Endothelial cell (in vitro differentiated cells): ENCODE results near the gene COPS4. TPM values are rescaled to one million over a fixed set of nuclear protein-coding genes. Genes with fewer than 3 reads are reported as not detected.
"Not testable (repeated sequence)": the region's sequence is repeated elsewhere in the genome, so short reads cannot be mapped to it uniquely, and the experiment has no call there.

ENCODE experiments used
- DNase-seq: peaks from one replicate; pipeline ENCODE4 v3.0.0; 2021; ENCODE audit warnings: low spot score
- H3K27ac Mint-ChIP-seq: one replicate; pipeline ENCODE4 v1.8.0; 2021; ENCODE audit warnings: mixed read lengths, inconsistent platforms; ENCODE audit not compliant: unreplicated experiment
- H3K27me3 Mint-ChIP-seq: one replicate; pipeline ENCODE4 v1.8.0; 2021; ENCODE audit warnings: mild to moderate bottlenecking, moderate library complexity, mixed read lengths, inconsistent platforms; ENCODE audit not compliant: unreplicated experiment
- H3K36me3 Mint-ChIP-seq: one replicate; pipeline ENCODE4 v1.8.0; 2021; ENCODE audit warnings: mild to moderate bottlenecking, low read depth, mixed read lengths, inconsistent platforms; ENCODE audit not compliant: unreplicated experiment
- H3K4me1 Mint-ChIP-seq: one replicate; pipeline ENCODE4 v1.8.0; 2021; ENCODE audit warnings: mild to moderate bottlenecking, mixed read lengths, inconsistent platforms; ENCODE audit not compliant: unreplicated experiment
- H3K4me3 Mint-ChIP-seq: one replicate; pipeline ENCODE4 v1.8.0; 2021; ENCODE audit warnings: mild to moderate bottlenecking, mixed read lengths, inconsistent platforms; ENCODE audit not compliant: unreplicated experiment
- H3K9me3 Mint-ChIP-seq: one replicate; pipeline ENCODE4 v1.8.0; 2021; ENCODE audit warnings: mixed read lengths, inconsistent platforms; ENCODE audit not compliant: unreplicated experiment
- total RNA-seq: library from RNA; stranded (reverse); fragmentation: NEBNext Ultra II Directional; extraction: Animal tissue kit (Norgen Biotek cat#: 25700); gene quantifications from one replicate; pipeline ENCODE4 v1.2.1, GENCODE V29; 2021; ENCODE audit not compliant: unreplicated experiment
- TF ChIP-seq, protein P1 (sequence below): fragments of 200-600 bp; sonication (generic); IDR thresholded peaks from one replicate; pipeline ENCODE4 v1.5.0; 2021; ENCODE audit warnings: antibody characterized with exemption; ENCODE audit not compliant: unreplicated experiment

COPS4 gene
- total RNA-seq, 1 donor from 2014 or later, result 32.2 TPM

DNA sequence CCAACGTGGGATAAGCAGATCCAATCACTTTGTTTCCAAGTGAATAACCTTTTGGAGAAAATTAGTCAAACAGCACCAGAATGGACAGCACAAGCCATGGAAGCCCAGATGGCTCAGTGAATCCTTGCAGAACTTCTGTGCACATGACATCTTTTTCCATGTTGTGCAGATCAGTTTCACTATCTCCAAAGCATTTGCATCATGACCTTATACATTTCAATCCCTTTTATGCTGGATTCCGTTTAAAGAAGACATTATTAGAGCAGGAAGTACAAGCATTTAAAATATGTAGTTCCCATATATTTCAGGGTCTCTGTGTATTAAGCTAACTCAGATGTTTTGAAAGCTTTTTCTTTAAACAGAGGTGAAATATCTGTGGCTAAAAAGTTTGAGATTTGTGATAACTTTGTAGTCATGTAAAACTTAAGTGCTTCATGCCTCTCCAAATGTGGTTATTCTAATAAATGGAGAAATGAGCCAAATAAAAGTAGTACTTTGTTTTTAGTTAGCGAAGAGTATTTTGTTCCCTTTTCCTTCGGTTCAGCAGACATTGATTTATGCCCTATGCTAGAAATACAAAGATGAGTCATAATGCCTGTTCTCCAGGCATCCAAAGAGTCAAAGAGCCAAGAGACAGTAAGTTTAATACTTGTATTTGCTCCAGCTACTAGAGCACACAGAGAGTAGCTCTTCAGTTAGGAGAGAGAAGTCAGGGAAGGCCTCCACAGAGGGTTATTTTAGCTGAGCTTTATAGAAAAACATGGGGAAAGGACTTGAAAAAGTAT is 40.5 kb downstream of the COPS4 start:
- Mint-ChIP-seq H3K4me1 (no peaks in the 10 kb centered on the region), H3K27ac (no peak overlapping the region), H3K9me3 (no peaks in the 10 kb centered on the region), H3K27me3 (peaks cover 3% of the 10 kb centered on the region), H3K4me3 (no peak overlapping the region), H3K36me3 (peaks cover 8% of the 10 kb centered on the region)
- DNase-seq, result no peak
- TF ChIP-seq, protein P1, sequence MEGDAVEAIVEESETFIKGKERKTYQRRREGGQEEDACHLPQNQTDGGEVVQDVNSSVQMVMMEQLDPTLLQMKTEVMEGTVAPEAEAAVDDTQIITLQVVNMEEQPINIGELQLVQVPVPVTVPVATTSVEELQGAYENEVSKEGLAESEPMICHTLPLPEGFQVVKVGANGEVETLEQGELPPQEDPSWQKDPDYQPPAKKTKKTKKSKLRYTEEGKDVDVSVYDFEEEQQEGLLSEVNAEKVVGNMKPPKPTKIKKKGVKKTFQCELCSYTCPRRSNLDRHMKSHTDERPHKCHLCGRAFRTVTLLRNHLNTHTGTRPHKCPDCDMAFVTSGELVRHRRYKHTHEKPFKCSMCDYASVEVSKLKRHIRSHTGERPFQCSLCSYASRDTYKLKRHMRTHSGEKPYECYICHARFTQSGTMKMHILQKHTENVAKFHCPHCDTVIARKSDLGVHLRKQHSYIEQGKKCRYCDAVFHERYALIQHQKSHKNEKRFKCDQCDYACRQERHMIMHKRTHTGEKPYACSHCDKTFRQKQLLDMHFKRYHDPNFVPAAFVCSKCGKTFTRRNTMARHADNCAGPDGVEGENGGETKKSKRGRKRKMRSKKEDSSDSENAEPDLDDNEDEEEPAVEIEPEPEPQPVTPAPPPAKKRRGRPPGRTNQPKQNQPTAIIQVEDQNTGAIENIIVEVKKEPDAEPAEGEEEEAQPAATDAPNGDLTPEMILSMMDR, result no peak

DNA sequence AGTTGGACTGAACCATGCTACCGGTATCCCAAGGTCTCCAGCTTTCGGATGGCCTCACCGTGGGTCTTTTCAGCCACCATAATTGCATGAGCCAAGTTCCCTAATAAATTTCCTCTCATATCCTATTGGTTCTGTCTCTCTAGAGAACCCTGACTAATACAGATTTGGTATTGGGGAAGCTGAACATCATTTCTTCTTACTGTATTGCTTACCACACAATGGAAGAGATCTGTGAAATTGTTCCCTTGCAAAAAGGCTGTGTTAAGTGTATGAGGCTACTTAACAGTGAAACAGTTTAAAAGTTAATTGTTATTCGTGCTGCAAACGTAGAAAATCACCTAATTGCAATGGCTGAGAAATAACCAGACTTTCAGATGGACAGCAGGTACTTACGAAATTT is 45.6 kb downstream of the COPS4 start:
- no peak for DNase-seq
- TF ChIP-seq, protein P1, result no peak
- no peak overlapping the region for H3K4me3 Mint-ChIP-seq
- H3K27me3 Mint-ChIP-seq, result peaks cover 1% of the 10 kb centered on the region
- no peak overlapping the region for H3K27ac Mint-ChIP-seq
- no peaks in the 10 kb centered on the region for H3K9me3 Mint-ChIP-seq
- no peaks in the 10 kb centered on the region for H3K4me1 Mint-ChIP-seq
- H3K36me3 Mint-ChIP-seq, result peaks cover 8% of the 10 kb centered on the region

DNA sequence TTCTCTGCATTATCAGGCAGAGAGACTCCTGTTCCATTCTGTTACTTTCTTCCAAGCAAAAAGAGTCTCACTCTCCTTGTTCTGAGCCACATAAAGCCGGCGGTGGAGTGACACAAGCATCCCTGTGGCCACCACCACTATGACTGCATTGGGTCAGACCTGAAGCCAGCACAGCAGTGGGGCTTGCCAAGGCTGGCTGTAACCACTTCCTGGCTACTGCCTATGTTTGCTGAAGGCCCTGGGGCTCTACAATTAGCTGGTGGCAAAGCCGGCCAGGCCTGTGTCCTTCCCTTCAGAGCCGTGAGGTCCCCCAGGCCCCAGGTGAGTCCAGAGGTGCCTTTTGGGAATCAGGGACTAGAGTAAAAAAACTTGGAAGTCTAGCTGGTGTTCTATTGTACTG is 47.8 kb downstream of the COPS4 start:
- peaks cover 1% of the 10 kb centered on the region for H3K27me3 Mint-ChIP-seq
- DNase-seq, result no peak
- H3K4me1 Mint-ChIP-seq, result no peaks in the 10 kb centered on the region
- H3K36me3 Mint-ChIP-seq, result no peaks in the 10 kb centered on the region
- TF ChIP-seq, protein P1, result no peak
- no peak overlapping the region for H3K4me3 Mint-ChIP-seq
- H3K9me3 Mint-ChIP-seq, result no peaks in the 10 kb centered on the region
- H3K27ac Mint-ChIP-seq, result no peak overlapping the region

DNA sequence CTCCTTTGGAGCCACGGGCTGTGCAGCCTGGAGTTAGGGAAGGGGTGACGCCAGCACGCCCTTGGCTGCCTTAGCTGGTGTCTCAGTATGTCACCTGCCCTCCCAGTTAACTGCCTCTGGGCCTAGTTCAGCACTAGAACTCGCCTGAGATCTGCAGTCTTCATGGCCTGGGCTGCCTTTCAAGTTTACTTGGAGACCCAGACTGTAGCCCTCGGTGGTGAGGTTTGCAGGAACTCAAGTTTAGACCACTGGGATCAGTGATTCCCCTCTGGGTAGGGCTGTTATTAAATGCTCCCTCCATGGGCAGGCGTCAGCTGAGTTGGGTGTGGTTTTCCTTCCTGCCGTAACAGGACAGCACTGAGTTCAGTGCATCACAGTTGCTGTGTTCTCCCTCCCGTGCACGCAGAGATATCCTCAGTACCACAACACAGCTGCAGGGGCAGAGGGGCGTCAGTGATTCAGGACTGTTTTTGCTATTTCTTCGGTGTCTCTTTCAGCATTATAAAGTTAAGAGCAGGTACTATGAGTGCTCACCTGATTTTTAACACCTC is 49.0 kb downstream of the COPS4 start:
- Mint-ChIP-seq H3K4me3 (no peak overlapping the region), H3K27ac (no peak overlapping the region), H3K4me1 (no peaks in the 10 kb centered on the region), H3K27me3 (peaks cover 1% of the 10 kb centered on the region), H3K36me3 (no peaks in the 10 kb centered on the region), H3K9me3 (no peaks in the 10 kb centered on the region)
- DNase-seq, result no peak
- TF ChIP-seq, protein P1, result no peak

DNA sequence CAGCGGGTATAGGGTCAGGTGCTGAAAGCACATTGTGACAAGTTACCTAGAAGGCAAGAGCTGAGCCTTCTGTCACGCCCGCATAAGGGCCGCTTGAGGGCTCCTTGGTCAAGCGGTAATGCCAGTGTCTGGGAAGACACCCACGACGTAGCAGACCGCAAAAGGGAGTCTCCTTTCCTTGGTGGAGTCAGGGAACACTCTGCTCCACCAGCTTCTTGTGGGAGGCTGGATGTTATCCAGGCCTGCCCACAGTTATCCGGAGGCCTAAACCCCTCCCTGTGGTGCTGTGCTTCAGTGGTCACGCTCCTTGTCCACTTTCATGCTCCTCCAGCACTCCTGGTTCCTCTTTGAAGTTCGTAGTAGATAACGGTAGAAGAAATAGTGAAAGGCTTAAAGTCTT is 50.0 kb downstream of the COPS4 start:
- H3K9me3 Mint-ChIP-seq, H3K4me3 Mint-ChIP-seq, H3K36me3 Mint-ChIP-seq, H3K4me1 Mint-ChIP-seq, H3K27me3 Mint-ChIP-seq, H3K27ac Mint-ChIP-seq, DNase-seq: not testable (repeated sequence)
